Sigmoid colon (tissue), 4 donors: ENCODE measurements around the gene RBM19.

Source experiments
- CTCF ChIP-seq, 4 experiments: fragments of 450-650 bp in 3 of 4; fragments of 200-600 bp in 1 of 4; IDR thresholded peaks; one replicate each; pipeline ENCODE4 v1.5.1; 2016 to 2019; ENCODE audit warnings: antibody characterized with exemption in 4 of 4, mild to moderate bottlenecking in 3 of 4, moderate library complexity in 2 of 4
- POLR2AphosphoS5 ChIP-seq, 4 donors: sonication (generic); formaldehyde crosslinking; IDR thresholded peaks; one replicate each; pipeline ENCODE4 v1.6.1; 2017; ENCODE audit warnings: antibody characterized with exemption in 4 of 4

GRCh38 chr12:113917393-113917792, 48.7 kb downstream of the RBM19 start:
- TF ChIP-seq POLR2AphosphoS5 (IDR thresholded peaks at IDR 0.05) (no peak), CTCF (IDR thresholded peaks at IDR 0.05) (no peak)
